WTC11 (cell line): ENCODE measurements around the gene UBASH3B. TPM values are rescaled to one million over a fixed set of nuclear protein-coding genes. Genes with fewer than 3 reads are reported as not detected.
A peak's percentile ranks its signal among the peaks of the same experiment; 100 is the strongest.

Experiments
- ATAC-seq: fragments of 200-7000 bp; cut with Tn5 transposase; 2 replicates; pipeline ENCODE4 v1.10.0; 2021; ENCODE audit warnings: mild to moderate bottlenecking, moderate library complexity
- CTCF ChIA-PET: fragments of 300-600 bp; sonication (Branson Sonifier 250); formaldehyde crosslinking; loops from one replicate; lab custom pipeline; 2021; ENCODE audit warnings: antibody characterized with exemption; lab: Charles Lee
- POLR2A ChIA-PET: fragments of 350-600 bp; sonication (Branson Sonifier 250); formaldehyde crosslinking; loops from one replicate; lab custom pipeline; 2021; ENCODE audit warnings: antibody characterized with exemption; lab: Charles Lee
- DNase-seq: peaks from one replicate; pipeline ENCODE4 v3.0.0; 2021; ENCODE audit warnings: low spot score
- H3K27ac Mint-ChIP-seq: 2 replicates; pipeline ENCODE4 v1.8.0; 2021; ENCODE audit warnings: mixed read lengths
- H3K27me3 Mint-ChIP-seq: 2 replicates; pipeline ENCODE4 v1.8.0; 2021; ENCODE audit warnings: low read depth, mild to moderate bottlenecking, moderate library complexity, mixed read lengths
- H3K36me3 Mint-ChIP-seq: 2 replicates; pipeline ENCODE4 v1.8.0; 2021; ENCODE audit warnings: mixed read lengths
- H3K4me1 Mint-ChIP-seq: 2 replicates; pipeline ENCODE4 v1.8.0; 2022; ENCODE audit warnings: mixed read lengths
- H3K4me3 Mint-ChIP-seq: 2 replicates; pipeline ENCODE4 v1.8.0; 2021; ENCODE audit warnings: mild to moderate bottlenecking, moderate library complexity, mixed read lengths
- H3K9me3 Mint-ChIP-seq: 2 replicates; pipeline ENCODE4 v1.8.0; 2021; ENCODE audit warnings: mixed read lengths
- ATF1 ChIP-seq: sonication (generic); formaldehyde crosslinking; IDR thresholded peaks from 2 replicates; pipeline ENCODE4 v1.8.1; 2023; ENCODE audit warnings: mild to moderate bottlenecking, moderate library complexity, missing genetic modification reagents
- EMX1 ChIP-seq: fragments of 250-450 bp; sonication (Bioruptor Pico); IDR thresholded peaks from 2 replicates; pipeline ENCODE4 v1.8.0; 2021; ENCODE audit warnings: mild to moderate bottlenecking
- FOXJ3 ChIP-seq: sonication (generic); formaldehyde crosslinking; IDR thresholded peaks from 2 replicates; pipeline ENCODE4 v1.9.0; 2021; ENCODE audit warnings: missing genetic modification reagents, mild to moderate bottlenecking, borderline replicate concordance
- NFE2L1 ChIP-seq: sonication (generic); formaldehyde crosslinking; IDR thresholded peaks from 2 replicates; pipeline ENCODE4 v1.8.1; 2023; ENCODE audit warnings: missing genetic modification reagents
- NR3C1 ChIP-seq: sonication (generic); formaldehyde crosslinking; conservative IDR thresholded peaks from 2 replicates; pipeline ENCODE4 v1.8.1; 2023; ENCODE audit warnings: low read depth, mild to moderate bottlenecking, missing genetic modification reagents
- OVOL2 ChIP-seq: fragments of 250-450 bp; sonication (Bioruptor Pico); IDR thresholded peaks from 2 replicates; pipeline ENCODE4 v1.9.0; 2021; ENCODE audit warnings: mild to moderate bottlenecking, borderline replicate concordance
- RELA ChIP-seq: sonication (generic); formaldehyde crosslinking; IDR thresholded peaks from 2 replicates; pipeline ENCODE4 v1.8.1; 2022; ENCODE audit warnings: missing genetic modification reagents, mild to moderate bottlenecking, borderline replicate concordance
- SMAD4 ChIP-seq: sonication (generic); formaldehyde crosslinking; IDR thresholded peaks from 2 replicates; pipeline ENCODE4 v1.8.0; 2022; ENCODE audit warnings: mild to moderate bottlenecking, missing genetic modification reagents
- SP1 ChIP-seq: sonication (generic); formaldehyde crosslinking; conservative IDR thresholded peaks from 2 replicates; pipeline ENCODE4 v1.8.1; 2022; ENCODE audit warnings: missing genetic modification reagents
- ZNF416 ChIP-seq: fragments of 250-450 bp; sonication (Bioruptor Pico); IDR thresholded peaks from 2 replicates; pipeline ENCODE4 v1.9.0; 2021; ENCODE audit warnings: mild to moderate bottlenecking, inconsistent platforms
- total RNA-seq: library from RNA; stranded (reverse); gene quantifications from 3 replicates; pipeline ENCODE4 v1.2.3, GENCODE V29; 2021
- TF ChIP-seq, protein P1 (sequence below): sonication (generic); formaldehyde crosslinking; IDR thresholded peaks from 2 replicates; pipeline ENCODE4 v1.8.1; 2022; ENCODE audit warnings: missing genetic modification reagents, borderline replicate concordance
- TF ChIP-seq, protein P2 (sequence below): fragments of 250-450 bp; sonication (Bioruptor Pico); conservative IDR thresholded peaks from 2 replicates; pipeline ENCODE4 v1.9.0; 2021; ENCODE audit warnings: mild to moderate bottlenecking
- TF ChIP-seq, protein P3 (sequence below): fragments of 200-600 bp; IDR thresholded peaks from 2 replicates; pipeline ENCODE4 v1.8.0; 2022; ENCODE audit warnings: antibody characterized with exemption

UBASH3B gene
- total RNA-seq, 1 experiment from 2014 or later, result 21.1 TPM

DNA sequence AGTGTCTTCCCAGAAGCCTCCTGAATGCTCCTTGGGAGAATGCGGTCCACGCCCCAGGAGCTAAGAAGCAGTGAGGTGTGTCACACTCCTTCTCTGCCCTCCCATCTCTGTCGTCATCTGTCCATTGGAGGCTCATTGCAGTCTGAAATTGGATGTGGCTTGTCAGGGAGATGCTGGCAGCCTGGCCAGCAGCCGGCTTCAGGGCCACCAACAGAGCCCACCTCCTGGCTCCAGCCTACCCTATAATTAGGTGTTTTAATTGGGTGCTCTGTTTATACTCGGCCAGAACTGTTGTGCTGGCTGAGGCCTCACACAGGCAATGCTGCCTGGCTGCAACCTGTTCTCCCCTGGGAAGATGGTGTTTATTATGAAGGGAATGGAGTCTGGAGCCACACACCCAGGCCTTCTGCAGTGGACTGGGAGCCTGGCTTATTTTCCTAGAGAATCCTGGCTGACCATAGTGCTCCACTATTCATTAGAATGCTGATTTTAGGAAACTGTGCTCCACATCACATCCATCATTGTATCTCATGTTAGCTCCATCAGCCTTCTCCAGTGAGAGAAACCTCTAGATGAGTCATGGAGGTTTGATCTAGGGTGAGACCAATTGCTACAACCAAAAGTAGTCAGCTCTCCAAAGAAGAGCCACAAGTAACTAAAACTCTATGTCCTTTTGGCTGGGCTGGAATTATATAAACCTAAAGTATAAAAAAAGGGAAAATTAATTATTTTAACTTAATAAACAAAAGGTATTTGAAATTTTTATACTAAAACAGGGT is 96.0 kb downstream of the UBASH3B start:
- Mint-ChIP-seq H3K9me3 (no peaks in the 10 kb centered on the region), H3K4me1 (0 out of 2 replicates have a peak, but pooled peaks cover 6% of the 10 kb centered on the region), H3K27ac (no peak overlapping the region), H3K36me3 (no peaks in the 10 kb centered on the region), H3K27me3 (no peaks in the 10 kb centered on the region), H3K4me3 (no peak overlapping the region)
- ChIA-PET POLR2A (no interaction called here), CTCF (interaction anchor here (1.0 to 1.6 kb wide), 2 partner anchors 30 to 95 kb away, joined by 3 to 5 read pairs; no protein-coding TSS in a partner anchor)
- no peak for DNase-seq
- no peak for ATAC-seq
- TF ChIP-seq RELA (CRISPR knock-in tag) (no peak), SP1 (CRISPR knock-in tag) (no peak), ATF1 (CRISPR knock-in tag) (no peak), NR3C1 (CRISPR knock-in tag) (no peak), SMAD4 (CRISPR knock-in tag) (no peak), FOXJ3 (no peak)
- TF ChIP-seq, protein P1, sequence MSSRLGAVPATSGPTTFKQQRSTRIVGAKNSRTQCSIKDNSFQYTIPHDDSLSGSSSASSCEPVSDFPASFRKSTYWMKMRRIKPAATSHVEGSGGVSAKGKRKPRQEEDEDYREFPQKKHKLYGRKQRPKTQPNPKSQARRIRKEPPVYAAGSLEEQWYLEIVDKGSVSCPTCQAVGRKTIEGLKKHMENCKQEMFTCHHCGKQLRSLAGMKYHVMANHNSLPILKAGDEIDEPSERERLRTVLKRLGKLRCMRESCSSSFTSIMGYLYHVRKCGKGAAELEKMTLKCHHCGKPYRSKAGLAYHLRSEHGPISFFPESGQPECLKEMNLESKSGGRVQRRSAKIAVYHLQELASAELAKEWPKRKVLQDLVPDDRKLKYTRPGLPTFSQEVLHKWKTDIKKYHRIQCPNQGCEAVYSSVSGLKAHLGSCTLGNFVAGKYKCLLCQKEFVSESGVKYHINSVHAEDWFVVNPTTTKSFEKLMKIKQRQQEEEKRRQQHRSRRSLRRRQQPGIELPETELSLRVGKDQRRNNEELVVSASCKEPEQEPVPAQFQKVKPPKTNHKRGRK (CRISPR knock-in tag), result no peak
- TF ChIP-seq, protein P2, sequence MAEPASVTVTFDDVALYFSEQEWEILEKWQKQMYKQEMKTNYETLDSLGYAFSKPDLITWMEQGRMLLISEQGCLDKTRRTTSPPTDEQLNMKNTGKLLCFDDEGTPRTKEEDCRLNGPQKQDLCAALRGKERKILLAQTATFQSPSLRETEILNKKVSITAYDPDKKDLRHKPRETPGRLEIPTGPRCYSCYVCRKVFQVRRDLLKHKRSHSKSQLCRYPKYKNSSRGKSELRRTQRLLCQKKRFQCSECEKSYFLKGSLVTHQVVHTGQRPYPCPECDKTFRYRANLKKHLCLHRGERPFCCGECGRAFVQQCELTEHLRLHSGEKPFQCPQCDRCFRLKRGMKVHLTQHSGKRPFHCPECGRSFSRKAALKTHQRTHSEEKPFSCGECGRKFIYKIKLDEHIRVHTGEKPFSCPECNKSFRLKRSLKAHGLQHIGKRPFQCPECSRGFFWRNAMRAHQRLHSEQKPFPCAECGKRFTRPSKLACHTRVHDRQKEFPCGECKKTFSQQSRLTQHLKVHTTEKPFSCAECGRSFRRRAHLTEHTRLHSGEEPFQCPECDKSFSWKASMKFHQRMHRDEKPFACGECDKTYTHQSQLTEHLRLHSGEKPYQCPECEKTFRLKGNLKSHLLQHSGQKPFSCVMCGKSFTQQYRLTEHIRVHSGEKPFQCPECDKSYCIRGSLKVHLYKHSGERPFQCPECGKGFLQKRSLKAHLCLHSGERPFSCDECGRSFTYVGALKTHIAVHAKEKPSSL (CRISPR knock-in tag), result no peak

DNA sequence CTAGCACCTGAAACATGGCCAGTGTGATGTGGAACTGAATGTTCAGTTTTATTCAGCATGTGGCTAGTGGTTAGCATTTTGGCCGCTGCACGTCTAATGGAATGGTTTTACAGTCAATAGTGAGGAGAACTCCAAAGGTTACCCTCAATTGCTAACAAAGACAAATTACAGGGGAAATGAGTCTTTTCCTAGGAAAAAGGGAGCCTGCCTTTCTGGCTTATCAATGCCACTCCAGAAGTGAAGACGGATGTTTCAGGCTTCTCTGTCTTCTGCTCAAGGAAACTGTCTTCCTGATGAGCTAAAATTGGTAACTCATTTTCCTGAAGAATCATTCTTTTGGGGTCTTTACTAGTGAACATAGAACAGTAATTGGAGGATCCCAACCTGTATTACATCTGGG is 98.5 kb downstream of the UBASH3B start:
- ChIA-PET POLR2A (interaction anchor here (0.5 kb wide), 1 partner anchor 308 kb away, joined by 3 read pairs; the partner anchor contains the start of gene HSPA8), CTCF (interaction anchor here (0.5 to 5.4 kb wide), 26 partner anchors 8 to 1962 kb away, joined by 3 to 56 read pairs (median 6); partner anchors contain the start of gene UBASH3B)
- no peaks in the 10 kb centered on the region for H3K27me3 Mint-ChIP-seq
- DNase-seq (no peak), ATAC-seq (no peak)
- H3K27ac Mint-ChIP-seq, result no peak overlapping the region
- no peaks in the 10 kb centered on the region for H3K36me3 Mint-ChIP-seq
- H3K4me1 Mint-ChIP-seq, result 0 out of 2 replicates have a peak, but pooled peaks cover 6% of the 10 kb centered on the region
- H3K9me3 Mint-ChIP-seq, result no peaks in the 10 kb centered on the region
- no peak overlapping the region for H3K4me3 Mint-ChIP-seq
- TF ChIP-seq ZNF416, result no peak
- TF ChIP-seq NFE2L1 (CRISPR knock-in tag), result no peak
- TF ChIP-seq EMX1 (CRISPR knock-in tag), result no peak
- no peak for TF ChIP-seq SMAD4 (CRISPR knock-in tag)

DNA sequence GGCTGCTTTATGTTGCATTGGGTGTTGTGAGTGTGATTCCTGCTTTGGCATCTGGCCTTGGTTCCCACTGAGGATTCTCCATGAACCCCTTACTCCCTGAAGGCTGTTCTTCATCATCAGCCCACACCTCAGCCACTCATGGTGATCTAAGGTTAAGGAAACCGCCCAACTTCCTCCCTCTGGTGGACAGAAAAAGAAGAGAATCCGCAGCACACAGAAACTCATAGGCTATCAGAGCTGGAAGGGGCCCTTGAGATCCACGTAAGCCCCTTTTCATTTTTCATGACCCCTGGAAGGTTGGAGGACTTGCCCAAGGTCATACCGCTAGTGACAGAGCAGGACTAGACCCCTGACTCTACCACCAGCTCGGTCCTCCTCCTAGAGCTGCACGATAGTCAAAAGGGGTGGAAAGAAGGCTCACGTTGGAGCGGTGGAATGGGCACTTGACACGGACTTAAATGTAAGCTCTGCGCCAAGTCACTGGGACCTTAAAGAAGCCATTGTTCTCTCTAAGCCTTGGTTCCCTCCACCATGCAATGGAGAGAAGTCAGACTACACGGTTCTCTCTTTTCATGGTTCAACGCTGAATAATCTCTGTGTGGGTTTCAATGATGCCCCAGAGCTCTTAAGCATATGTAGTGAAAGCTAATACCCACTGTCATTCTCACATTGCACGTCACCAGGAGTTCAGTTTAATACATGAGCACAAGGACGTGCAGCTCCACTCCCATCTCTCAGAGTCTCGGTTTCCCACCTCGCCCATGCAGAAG is 99.2 kb downstream of the UBASH3B start:
- CTCF ChIA-PET, result interaction anchor here (0.5 to 5.4 kb wide), 45 partner anchors 9 to 1962 kb away, joined by 3 to 56 read pairs (median 5); partner anchors contain the start of gene UBASH3B
- Mint-ChIP-seq H3K4me3 (no peak overlapping the region), H3K9me3 (no peaks in the 10 kb centered on the region), H3K27me3 (no peaks in the 10 kb centered on the region), H3K36me3 (no peaks in the 10 kb centered on the region), H3K27ac (no peak overlapping the region), H3K4me1 (0 out of 2 replicates have a peak, but pooled peaks cover 6% of the 10 kb centered on the region)
- POLR2A ChIA-PET, result interaction anchor here (0.8 kb wide), 1 partner anchor 99 kb away, joined by 3 read pairs; no protein-coding TSS in a partner anchor
- ATAC-seq (peak; percentile 85), DNase-seq (peak; percentile 30)
- no peak for TF ChIP-seq OVOL2 (CRISPR knock-in tag)
- TF ChIP-seq, protein P3, sequence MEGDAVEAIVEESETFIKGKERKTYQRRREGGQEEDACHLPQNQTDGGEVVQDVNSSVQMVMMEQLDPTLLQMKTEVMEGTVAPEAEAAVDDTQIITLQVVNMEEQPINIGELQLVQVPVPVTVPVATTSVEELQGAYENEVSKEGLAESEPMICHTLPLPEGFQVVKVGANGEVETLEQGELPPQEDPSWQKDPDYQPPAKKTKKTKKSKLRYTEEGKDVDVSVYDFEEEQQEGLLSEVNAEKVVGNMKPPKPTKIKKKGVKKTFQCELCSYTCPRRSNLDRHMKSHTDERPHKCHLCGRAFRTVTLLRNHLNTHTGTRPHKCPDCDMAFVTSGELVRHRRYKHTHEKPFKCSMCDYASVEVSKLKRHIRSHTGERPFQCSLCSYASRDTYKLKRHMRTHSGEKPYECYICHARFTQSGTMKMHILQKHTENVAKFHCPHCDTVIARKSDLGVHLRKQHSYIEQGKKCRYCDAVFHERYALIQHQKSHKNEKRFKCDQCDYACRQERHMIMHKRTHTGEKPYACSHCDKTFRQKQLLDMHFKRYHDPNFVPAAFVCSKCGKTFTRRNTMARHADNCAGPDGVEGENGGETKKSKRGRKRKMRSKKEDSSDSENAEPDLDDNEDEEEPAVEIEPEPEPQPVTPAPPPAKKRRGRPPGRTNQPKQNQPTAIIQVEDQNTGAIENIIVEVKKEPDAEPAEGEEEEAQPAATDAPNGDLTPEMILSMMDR, result peak; percentile 38; the same call in 1 of the 2 replicates
